OCI-LY3 (cell line): Measurements from ENCODE around the gene AKR1C2.
"Not testable (repeated sequence)": the region's sequence is repeated elsewhere in the genome, so short reads cannot be mapped to it uniquely, and the experiment has no call there.

Experiments used
- EZH2phosphoT487 ChIP-seq: fragments of 200-600 bp; shearing (Covaris generic); IDR thresholded peaks from 2 replicates; pipeline ENCODE4 v1.6.1; 2018; ENCODE audit warnings: antibody characterized with exemption, mixed run types, low read depth
- TF ChIP-seq, protein P1 (sequence below): fragments of 200-600, 300-600 bp; sonication (generic); IDR thresholded peaks from 2 replicates; pipeline ENCODE4 v1.5.1; 2014; ENCODE audit warnings: antibody characterized with exemption, low read length, low read depth

DNA sequence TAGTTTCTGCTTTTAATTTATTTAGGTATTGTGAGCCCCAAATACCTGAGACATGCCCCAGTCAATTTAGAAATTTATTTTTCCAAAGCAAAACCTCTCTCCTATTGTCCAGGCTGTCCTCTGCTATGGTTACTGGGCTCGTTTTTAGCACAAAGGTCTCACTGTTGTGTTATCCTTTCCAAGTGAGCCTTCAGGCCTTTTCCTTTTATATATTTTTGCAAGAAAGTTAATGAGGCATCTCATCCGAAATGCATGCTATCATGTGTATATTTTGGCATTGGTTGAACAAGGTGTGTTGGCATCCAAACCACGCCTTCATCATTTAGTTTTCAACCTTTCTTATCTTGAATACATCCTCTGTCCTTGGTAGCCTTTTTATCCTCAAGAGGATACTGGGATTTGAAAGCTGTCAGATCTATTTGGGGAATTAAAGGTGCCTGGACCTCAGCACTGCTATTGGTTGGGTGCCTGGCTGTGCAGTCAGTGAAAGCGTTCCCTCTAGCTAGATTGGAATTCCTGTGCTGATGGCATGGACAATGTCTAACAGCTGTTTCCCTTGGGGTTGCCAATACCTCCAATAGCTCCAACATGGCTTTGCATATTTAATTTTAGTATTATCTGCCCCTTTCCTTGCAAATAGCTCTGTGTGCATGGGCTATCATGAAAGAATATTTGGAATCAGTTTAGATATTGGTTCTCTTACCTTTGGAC, 10.7 kb upstream of the AKR1C2 start:
- not testable (repeated sequence) for TF ChIP-seq EZH2phosphoT487
- TF ChIP-seq, protein P1, sequence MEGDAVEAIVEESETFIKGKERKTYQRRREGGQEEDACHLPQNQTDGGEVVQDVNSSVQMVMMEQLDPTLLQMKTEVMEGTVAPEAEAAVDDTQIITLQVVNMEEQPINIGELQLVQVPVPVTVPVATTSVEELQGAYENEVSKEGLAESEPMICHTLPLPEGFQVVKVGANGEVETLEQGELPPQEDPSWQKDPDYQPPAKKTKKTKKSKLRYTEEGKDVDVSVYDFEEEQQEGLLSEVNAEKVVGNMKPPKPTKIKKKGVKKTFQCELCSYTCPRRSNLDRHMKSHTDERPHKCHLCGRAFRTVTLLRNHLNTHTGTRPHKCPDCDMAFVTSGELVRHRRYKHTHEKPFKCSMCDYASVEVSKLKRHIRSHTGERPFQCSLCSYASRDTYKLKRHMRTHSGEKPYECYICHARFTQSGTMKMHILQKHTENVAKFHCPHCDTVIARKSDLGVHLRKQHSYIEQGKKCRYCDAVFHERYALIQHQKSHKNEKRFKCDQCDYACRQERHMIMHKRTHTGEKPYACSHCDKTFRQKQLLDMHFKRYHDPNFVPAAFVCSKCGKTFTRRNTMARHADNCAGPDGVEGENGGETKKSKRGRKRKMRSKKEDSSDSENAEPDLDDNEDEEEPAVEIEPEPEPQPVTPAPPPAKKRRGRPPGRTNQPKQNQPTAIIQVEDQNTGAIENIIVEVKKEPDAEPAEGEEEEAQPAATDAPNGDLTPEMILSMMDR: not testable (repeated sequence)
